Hematopoietic multipotent progenitor cell treated with erythropoietin and hydrocortisone succinate and interleukin-3 and kit ligand, for 4 days (in vitro differentiated cells): ENCODE measurements around the gene MPND.

ENCODE experiments used
- DNase-seq: peaks from one replicate; pipeline ENCODE4 v3.0.0-alpha.2; 2015

The MPND gene

DNA sequence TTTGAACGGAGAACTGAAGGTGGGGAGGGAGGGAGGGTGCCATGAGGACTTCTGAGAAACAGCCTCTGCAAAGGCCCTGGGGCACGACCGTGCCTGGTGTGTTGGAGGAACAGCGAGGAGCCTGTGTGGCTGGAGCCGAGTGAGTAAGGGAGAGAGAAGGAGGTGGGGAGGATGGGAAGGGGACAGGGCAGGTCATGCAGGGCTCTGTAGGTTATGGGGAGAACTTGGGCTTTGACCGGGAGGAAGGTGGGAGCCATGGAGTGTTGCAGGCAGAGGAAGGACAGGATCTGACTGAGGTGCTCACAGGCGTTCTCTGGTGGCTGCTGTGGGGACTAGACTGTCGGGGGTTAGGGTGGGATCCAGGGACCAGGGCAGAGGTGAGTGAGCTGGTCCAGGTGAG is 6.7 kb downstream of the MPND start:
- DNase-seq, result no peak

DNA sequence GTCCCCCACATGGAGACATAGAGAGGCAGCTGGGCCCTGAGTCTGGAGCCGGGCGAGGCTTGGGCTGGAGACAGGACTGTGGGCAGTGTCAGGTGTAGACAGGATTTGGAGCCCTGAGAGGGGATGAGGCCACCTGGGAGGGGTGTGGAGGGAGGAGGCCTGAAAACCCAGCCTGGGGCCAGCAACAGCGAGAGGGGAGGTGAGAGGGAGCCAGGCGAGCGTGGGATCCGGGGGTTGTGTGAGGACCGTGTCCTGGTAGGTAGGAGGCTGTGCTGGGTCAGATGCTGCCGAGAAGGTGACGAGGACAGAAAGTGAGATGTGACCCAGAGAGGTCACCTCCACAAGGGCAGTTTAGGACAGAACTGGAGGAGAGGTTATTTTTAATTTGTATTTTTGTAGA is 7.4 kb downstream of the MPND start:
- DNase-seq, result no peak

DNA sequence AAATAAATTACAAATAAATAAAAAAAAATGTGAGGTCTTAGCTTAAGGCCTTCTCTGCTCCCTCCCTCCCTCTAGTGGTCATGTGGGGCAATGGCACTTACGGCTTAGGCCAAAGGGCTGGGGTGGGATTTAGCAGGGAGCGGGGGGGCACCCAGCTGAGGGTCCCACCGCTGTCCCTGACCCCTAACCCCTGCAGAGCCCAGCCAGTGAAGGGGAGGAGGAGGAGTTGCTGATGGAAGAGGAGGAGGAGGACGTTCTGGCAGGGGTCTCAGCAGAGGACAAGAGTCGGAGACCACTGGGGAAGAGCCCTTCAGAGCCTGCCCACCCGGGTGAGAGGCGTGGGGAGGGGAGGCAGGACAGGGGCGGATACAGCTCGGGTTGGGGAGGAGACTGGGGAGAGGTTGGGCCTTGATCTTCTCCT is 9.3 kb downstream of the MPND start:
- DNase-seq, result peak; percentile 83

- no peak for DNase-seq
Measured at GRCh38 chr19:4354282-4354681, 10.9 kb downstream of the MPND start.

DNA sequence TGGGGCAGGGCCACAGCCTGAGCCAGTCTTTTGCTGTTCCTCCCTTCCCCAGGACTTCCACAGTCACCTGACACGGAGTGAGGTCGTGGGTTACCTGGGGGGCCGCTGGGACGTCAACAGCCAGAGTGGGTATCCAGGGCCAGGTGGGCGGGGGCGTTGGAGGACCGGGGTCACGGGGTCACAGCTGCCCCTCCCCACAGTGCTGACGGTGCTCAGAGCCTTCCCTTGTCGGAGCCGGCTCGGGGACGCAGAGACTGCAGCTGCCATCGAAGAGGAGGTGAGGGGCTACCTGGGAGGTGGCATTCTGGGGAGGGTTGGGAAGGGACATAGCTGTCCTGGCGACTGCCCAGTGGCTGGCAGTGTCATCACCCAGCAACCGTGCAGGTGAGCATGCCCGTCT is 11.5 kb downstream of the MPND start:
- no peak for DNase-seq

GRCh38 chr19:4357095-4357797 is 13.9 kb downstream of the MPND start:
- DNase-seq, result no peak

DNA sequence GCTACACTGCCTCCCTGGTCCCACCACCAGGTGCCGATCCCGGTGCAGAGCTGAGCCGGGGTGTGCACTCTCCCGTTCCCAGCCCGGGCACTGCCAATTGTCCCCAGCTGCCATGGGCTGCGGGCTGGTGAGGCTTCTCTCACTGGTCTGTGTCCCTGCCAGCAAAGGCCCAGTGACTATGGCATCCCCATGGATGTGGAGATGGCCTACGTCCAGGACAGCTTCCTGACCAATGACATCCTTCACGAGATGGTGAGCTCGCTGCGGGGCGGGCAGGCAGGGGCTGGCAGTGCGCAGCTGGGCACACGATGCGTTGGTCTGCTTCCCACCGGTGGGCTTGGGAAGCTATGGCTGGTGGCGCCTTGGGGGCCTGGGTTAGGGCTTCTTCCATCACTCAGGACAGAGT is 14.6 kb downstream of the MPND start:
- no peak for DNase-seq

DNA sequence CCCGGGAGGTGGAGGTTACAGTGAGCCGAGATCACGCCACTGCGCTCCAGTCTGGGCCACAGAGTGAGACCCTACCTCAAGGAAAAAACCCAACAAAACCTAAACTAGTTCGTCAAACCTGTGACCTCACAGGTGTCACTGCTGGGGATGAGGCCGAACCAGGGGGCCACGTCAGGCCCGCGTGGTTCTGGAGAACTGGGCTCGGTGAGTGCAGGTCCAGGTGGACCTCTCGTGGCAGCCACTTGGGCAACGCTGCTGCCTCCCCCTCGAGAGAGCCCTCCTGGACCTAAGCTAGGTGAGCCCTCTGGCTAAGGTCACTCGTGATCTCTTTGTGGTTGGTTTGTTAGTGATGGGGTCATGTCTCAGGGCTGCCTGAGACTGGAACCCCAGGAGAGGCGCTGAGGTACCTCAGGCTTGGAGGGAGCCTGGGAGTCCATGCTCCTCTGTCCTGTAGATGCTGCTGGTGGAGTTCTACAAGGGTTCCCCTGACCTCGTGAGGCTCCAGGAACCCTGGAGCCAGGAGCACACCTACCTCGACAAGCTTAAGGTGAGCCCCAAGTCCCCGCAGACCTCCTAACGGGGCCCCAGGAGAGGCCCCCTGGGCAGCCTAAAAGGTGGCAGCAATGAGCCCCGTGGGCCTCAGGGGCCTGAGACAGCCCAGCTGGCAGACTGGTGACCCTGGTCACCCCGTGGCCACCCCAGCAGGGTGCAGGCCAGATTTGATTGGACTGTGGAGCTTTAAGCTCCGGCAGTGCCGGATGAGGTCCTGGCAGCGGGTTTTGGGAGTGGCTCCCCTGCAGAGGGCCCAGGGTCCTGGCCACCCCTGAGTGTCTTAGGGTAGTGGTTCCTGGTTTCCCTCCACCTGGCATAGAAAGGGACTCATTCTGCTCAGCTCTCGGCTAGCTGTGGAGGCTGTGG is 15.6 kb downstream of the MPND start:
- no peak for DNase-seq

- DNase-seq, result no peak
Measured at GRCh38 chr19:4359627-4360000, 16.3 kb downstream of the MPND start.

GRCh38 chr19:4360081-4360569 is 16.8 kb downstream of the MPND start:
- no peak for DNase-seq

DNA sequence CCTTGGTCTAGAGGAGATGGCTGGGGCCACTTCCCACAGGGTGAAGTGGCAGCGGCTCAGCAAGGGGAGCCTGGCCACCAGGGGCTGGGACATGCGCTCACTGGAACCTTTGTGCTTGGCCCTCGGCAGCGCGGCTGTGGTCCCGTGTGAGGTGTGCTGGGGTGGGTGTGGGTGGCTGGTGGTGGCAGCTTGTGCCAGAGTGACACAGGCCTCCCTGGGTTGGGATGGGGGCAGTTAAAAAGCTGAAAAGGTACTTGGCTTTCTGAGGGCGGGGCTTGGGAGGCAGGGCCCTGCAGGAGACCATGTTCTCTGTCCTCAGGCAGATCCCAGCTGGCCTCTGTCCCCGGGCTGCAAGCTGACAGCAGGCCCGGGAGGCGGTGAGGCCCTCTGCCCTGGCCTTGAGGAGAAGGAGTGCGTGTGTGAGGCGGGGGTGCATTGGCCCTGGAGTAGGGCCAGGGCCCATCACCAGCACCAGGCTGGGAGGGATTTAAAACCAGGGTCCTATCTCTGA is 17.3 kb downstream of the MPND start:
- DNase-seq, result no peak

GRCh38 chr19:4361152-4362046 is 18.0 kb downstream of the MPND start:
- DNase-seq, result no peak

DNA sequence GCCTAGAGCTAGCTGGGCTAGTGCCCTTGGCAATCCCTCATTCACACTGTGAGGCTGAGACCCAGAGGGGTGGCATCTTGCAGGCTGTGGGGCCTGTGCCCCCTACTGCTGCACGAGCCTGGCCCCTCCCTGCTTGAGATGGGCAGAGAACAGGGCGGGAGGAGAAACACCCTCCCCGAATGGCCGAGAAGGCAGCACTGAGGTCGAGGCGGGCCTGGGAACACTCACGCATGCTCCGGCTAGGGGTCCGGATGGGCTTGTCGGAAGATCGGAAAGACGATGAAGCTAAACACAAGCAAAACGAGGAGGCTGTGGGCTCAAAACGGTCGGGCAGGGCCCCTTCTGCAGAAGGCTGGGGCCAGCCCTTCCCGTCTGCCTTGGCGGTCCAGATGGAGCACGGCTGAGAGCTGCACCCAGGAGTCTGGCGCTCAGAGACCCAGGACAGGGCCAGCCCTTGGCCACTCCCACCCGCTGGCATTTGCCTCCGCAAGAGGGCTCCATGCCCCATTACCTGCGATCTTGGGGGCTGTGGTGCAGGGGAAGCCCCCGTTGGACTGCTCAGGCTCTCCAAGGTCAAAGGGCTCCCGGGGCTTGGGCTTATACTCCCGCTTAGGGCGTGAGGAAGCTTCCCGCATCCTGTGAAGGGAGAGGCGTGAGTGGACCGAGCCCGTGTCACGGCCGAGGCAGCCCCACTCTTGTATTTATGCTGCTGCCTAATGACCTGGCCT is 18.9 kb downstream of the MPND start:
- no peak for DNase-seq

DNA sequence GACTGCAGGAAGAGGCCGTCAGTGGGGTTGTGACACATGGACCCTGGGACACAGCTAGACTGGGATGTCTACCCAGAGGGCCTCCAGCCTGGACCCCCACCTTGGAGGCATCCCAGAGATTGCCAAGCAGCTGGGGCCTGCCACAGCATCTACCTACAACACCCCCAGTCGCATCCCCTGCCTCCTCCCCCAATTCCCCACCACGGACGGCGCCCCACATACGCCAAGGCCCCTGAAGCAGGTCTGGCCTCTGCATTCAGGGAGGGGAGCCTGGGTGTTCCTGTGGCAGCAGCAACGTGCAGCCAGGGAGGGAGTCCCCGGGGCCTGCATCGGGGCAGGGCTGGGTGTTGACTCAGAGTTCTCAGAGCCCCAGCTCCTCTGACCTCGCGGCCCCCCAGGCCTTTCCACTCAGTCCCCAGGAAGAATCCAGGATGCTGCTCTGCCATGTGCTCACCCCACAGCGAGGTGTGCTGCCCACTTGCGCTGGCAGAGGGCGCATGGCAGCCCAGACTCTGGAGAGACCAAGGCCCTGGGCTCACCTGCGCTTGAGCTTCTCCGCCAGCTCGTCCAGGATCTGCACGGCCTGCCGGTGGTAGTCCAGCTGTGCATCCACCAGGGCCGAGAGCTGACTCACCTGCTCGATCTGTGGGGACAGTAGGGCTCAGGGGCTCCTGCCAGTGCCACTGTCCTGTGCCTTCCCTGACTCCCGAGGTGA is 19.6 kb downstream of the MPND start:
- no peak for DNase-seq

DNA sequence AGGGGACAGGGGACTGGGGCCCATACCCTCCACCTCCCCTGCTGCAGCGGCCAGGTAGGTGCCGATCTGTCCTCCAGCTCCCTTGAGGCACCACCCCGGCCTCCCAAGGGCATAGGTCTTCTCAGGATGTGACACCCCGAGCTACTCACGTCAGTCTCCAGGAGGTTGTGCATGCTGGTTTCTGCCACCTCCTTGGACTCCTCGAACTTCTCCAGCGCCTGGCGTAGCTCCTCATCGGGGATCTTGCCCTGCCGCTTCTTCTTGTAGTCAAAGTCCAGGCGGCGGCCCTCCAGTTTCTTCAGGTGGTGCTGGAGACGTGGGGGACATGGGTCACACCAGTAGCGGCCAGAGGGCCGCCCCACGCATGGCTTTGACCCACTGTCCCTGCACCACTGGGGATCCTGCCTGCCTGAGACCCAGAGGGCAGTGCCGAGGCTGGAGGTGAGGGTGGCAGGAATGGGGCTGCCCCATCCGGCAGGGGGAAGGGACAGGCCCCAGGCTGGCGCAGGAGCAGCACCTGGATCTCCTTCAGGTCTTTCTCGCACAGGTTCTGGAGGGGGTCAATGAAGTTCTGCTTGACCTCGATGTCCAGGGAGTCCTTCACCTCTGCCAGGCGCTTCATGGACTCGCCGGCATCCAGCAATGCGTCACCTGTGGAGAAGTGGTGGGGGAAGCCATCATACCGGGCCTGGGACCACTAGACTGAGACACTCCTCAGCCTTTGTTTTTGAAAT is 20.4 kb downstream of the MPND start:
- no peak for DNase-seq

DNA sequence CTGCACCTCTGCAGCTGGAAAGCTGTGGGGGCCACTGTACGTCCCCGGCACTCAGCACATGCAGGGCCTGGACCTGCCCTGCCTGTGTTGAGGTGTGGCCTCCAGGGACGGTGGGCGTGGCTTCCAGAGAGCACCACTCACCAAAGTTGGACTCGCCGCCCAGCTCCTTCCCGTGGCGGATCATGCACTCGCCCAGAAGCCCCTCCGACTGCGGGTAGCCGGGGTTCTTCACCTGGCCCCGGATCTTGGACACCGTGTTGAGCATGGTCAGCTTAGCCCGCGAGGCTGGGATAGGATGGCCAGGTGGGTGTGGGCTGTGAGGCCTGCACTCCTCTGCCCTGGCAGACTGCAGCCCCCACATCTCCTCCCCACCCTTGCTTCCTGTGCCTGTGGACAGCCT is 22.0 kb downstream of the MPND start:
- DNase-seq, result no peak

DNA sequence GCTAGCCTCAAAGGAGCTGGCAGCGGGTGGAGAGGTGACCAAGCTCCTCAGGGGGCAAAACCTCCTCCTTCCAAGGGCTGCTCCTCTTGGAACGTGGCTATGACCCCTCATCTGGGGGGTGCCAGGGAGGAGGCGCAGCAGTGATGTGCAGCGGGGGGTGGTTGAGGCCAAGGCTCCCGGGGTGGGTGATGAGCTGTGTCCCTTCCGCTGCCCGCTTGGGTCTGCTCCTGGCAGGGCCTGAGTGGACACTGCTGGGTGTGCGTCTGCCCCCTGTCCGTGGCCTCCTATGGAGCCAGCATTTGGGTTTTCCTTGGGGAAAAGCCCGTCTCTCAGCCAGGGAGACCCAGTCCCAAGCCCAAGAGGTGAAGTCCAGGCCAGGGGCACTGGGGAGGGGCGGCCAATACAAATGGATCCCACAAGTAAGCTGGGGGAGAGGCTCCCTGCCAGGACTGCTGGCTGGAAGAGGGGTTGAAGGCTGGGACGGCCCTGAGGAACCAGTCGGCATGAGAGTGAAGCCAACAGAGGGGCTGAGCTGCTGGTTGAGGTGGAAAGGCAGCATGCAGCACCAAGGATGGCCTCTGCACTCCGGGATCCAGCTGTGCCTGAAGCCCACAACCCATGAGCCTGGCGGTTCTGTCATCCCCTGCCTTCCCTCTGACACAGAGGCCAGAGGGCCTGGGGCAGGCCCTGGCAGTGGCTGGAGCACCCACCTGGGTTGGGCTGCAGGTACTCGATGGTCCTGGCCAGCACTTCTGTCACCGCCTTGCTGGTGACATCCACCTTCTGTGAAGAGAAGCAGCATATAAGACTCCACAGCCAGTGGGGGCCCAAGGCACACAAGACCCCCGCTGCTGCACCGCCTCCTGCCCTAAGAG is 22.7 kb downstream of the MPND start:
- no peak for DNase-seq

- no peak for DNase-seq
Measured at GRCh38 chr19:4366666-4367335, 23.4 kb downstream of the MPND start.

GRCh38 chr19:4367336-4367723 is 24.0 kb downstream of the MPND start:
- no peak for DNase-seq
